Heart left ventricle (tissue), 13 donors: ENCODE data around the gene PRODH2.

Experiments
- POLR2A ChIP-seq, 2 donors: fragments of 450-650 bp; IDR thresholded peaks; one replicate each; pipeline ENCODE4 v1.6.1; 2017; ENCODE audit warnings: antibody characterized with exemption in 2 of 2, mild to moderate bottlenecking in 2 of 2, moderate library complexity in 2 of 2
- TF ChIP-seq, protein P1 (sequence below), 12 donors: fragments of 200-600 bp; sonication (generic) in 4 of 12; IDR thresholded peaks; one replicate each; pipeline versions ENCODE4 v1.5.0 to v1.8.0; 2018 to 2022; ENCODE audit warnings: antibody characterized with exemption in 12 of 12, mild to moderate bottlenecking in 5 of 12
- donor health status: ischemic (EF 13 %, LVEDD 7.1; RV severe dilation, severe dysfunction).
- donor health status: DM: no; HTN: yes; CAD: no.
- donor health status: DM: no; HTN: no; CAD: no.
- donor health status: ischemic (EF 25% LVEDD 6.9; RV normal size, moderate dysfunction).
- donor health status: ischemic (EF 25% LVEDD 5.7; RV mildly dilated, moderate dysfunction).
- donor health status: ischemic (EF 35%, LVEDD 5.7; RV mildly dilated, moderate dysfunction).
- donor health status: nonischemic (EF 11% LVEDD 7.7; RV severe dilation, severe dysfunction).
- donor health status: DM: yes; HTN: yes; CAD: no.
- donor health status: PGD.
- donor health status: ischemic (EF 29% LVEDD 5.4; RV normal size, mild dysfunction).
- donor health status: nonischemic (EF 23%, LVEDD 6.1; RV moderate dilation, normal function).

GRCh38 chr19:35775046-35775297 is 37.7 kb downstream of the PRODH2 start:
- TF ChIP-seq, protein P1, sequence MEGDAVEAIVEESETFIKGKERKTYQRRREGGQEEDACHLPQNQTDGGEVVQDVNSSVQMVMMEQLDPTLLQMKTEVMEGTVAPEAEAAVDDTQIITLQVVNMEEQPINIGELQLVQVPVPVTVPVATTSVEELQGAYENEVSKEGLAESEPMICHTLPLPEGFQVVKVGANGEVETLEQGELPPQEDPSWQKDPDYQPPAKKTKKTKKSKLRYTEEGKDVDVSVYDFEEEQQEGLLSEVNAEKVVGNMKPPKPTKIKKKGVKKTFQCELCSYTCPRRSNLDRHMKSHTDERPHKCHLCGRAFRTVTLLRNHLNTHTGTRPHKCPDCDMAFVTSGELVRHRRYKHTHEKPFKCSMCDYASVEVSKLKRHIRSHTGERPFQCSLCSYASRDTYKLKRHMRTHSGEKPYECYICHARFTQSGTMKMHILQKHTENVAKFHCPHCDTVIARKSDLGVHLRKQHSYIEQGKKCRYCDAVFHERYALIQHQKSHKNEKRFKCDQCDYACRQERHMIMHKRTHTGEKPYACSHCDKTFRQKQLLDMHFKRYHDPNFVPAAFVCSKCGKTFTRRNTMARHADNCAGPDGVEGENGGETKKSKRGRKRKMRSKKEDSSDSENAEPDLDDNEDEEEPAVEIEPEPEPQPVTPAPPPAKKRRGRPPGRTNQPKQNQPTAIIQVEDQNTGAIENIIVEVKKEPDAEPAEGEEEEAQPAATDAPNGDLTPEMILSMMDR (IDR thresholded peaks at IDR 0.05), result no peak
- no peak for TF ChIP-seq POLR2A (IDR thresholded peaks at IDR 0.05)
